ENCODE data around the gene SIL1. TPM values are rescaled to one million over a fixed set of nuclear protein-coding genes. Genes with fewer than 3 reads are reported as not detected.

The SIL1 gene
- total and polyA plus RNA-seq, 2 of the 4 experiments (the other 2 are of a cell fraction): 56.1 to 66.0 TPM

DNA sequence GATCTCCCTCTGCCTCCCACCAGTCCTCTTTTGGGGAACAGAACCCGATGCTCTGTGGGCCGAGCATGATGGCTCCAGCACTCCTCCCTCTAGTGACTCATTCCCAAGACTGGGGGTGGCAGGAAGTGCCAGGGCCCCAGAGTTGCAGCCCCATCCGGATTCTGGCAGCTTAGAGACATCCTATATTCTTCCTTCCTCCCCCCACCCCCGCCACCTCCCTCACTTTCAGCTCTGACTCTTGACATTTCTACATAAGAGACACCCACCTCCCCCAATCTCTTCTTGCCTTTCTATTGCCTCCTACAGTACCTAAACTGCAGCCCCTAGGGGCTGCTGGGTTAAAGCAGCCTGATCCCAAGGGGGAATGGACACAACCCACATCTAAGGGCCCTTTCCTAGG, 48.2 kb upstream of the SIL1 start:
- Histone ChIP-seq H3K23ac (ENCODE audit: low read depth, low read length) (peak overlapping the region; percentile 62; the same call in 1 of the 2 replicates), H2BK5ac (ENCODE audit: low read depth, low read length, poor library complexity, severe bottlenecking) (peak overlapping the region; percentile 36), H4K91ac (ENCODE audit: insufficient read depth, low read depth, low read length) (peak overlapping the region; percentile 49), H2BK20ac (ENCODE audit: low read depth, low read length) (peak overlapping the region; percentile 89; the same call in 1 of the 2 replicates), H3K9ac (ENCODE audit: low read depth, low read length) (no peak overlapping the region), H3K9me3 (ENCODE audit: control insufficient read depth, insufficient read depth, low read length) (no peaks in the 10 kb centered on the region), H3K36me3 (ENCODE audit: control insufficient read depth, insufficient read depth, low read length) (no peaks in the 10 kb centered on the region), H2AFZ (replicated peaks; ENCODE audit: low read length, poor library complexity) (peak overlapping the region; percentile 89), H3K27me3 (ENCODE audit: control insufficient read depth, insufficient read depth, low read length) (peaks cover 3% of the 10 kb centered on the region), H3K79me1 (ENCODE audit: low read depth in 1 of 2, low read length in 2 of 2) (no peaks in the 10 kb centered on the region), H3K56ac (ENCODE audit: extremely low read depth, insufficient read depth, low read length) (no peak overlapping the region), H2BK15ac (ENCODE audit: low read depth, low read length) (peak overlapping the region; percentile 79; the same call in 2 of the 3 replicates), H4K20me1 (ENCODE audit: insufficient read depth, low read length) (no peaks in the 10 kb centered on the region), H3K4me3 (ENCODE audit: insufficient read depth, low read depth, low read length) (no peak overlapping the region), H3K4me2 (ENCODE audit: low read depth, low read length) (peak overlapping the region; percentile 37; the same call in 1 of the 2 replicates), H2BK120ac (ENCODE audit: low read depth, low read length) (peak overlapping the region; percentile 86), H2AK9ac (replicated peaks; ENCODE audit: low read depth, low read length, poor library complexity) (peak overlapping the region; percentile 53), H4K8ac (ENCODE audit: low read depth in 2 of 2, low read length in 2 of 2) (peak overlapping the region; percentile 65 to 94), H3K4ac (ENCODE audit: low read depth, low read length) (peak overlapping the region; percentile 93), H2AK5ac (ENCODE audit: low read depth, low read length) (peak overlapping the region; percentile 51; the same call in 1 of the 2 replicates), H3K4me1 (ENCODE audit: control insufficient read depth, insufficient read depth, low read length) (peaks cover 5% of the 10 kb centered on the region), H3K14ac (replicated peaks; ENCODE audit: low read depth, low read length) (peak overlapping the region; percentile 93), H3K27ac (ENCODE audit: insufficient read depth, low read length) (peak overlapping the region; percentile 38), H4K5ac (ENCODE audit: low read depth, low read length) (peak overlapping the region; percentile 88), H3K9me1 (ENCODE audit: insufficient read depth, low read length) (peaks cover 9% of the 10 kb centered on the region), H3K18ac (ENCODE audit: low read depth, low read length) (peak overlapping the region; percentile 94; the same call in 1 of the 2 replicates)
- dilution Hi-C loops (cut with HindIII; ENCODE audit: low sequenced_read_pairs, unreplicated experiment): no loop called here
- DNase-seq (peak; percentile 60), ATAC-seq (ENCODE audit: low read depth) (peak; percentile 89)
- TF ChIP-seq SMC3 (IDR thresholded peaks at IDR 0.05; ENCODE audit: low read depth, low read length) (no peak), MAZ (IDR thresholded peaks at IDR 0.05; ENCODE audit: borderline replicate concordance, low read depth, low read length) (no peak; the same call in 1 of the 2 replicates), NFE2L2 (IDR thresholded peaks at IDR 0.05; ENCODE audit: low read depth, low read length) (no peak), RAD21 (IDR thresholded peaks at IDR 0.05; ENCODE audit: low read length) (no peak), POLR2A (IDR thresholded peaks at IDR 0.05; ENCODE audit: low read depth, low read length) (no peak), RFX5 (IDR thresholded peaks at IDR 0.05; ENCODE audit: low read depth, low read length) (no peak), FOS (IDR thresholded peaks at IDR 0.05; ENCODE audit: low read depth, low read length) (no peak), BHLHE40 (IDR thresholded peaks at IDR 0.05; ENCODE audit: low read depth, low read length) (no peak), MAFK (IDR thresholded peaks at IDR 0.05; ENCODE audit: low read depth, low read length) (no peak), RCOR1 (IDR thresholded peaks at IDR 0.05; ENCODE audit: insufficient replicate concordance, low read length) (no peak), CEBPB (IDR thresholded peaks at IDR 0.05; ENCODE audit: low read depth, low read length) (no peak), MXI1 (IDR thresholded peaks at IDR 0.05; ENCODE audit: borderline replicate concordance, low read depth, low read length) (no peak), CHD1 (IDR thresholded peaks at IDR 0.05; ENCODE audit: low read depth, low read length) (no peak)
- TF ChIP-seq, protein P1, sequence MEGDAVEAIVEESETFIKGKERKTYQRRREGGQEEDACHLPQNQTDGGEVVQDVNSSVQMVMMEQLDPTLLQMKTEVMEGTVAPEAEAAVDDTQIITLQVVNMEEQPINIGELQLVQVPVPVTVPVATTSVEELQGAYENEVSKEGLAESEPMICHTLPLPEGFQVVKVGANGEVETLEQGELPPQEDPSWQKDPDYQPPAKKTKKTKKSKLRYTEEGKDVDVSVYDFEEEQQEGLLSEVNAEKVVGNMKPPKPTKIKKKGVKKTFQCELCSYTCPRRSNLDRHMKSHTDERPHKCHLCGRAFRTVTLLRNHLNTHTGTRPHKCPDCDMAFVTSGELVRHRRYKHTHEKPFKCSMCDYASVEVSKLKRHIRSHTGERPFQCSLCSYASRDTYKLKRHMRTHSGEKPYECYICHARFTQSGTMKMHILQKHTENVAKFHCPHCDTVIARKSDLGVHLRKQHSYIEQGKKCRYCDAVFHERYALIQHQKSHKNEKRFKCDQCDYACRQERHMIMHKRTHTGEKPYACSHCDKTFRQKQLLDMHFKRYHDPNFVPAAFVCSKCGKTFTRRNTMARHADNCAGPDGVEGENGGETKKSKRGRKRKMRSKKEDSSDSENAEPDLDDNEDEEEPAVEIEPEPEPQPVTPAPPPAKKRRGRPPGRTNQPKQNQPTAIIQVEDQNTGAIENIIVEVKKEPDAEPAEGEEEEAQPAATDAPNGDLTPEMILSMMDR (conservative IDR thresholded peaks at IDR 0.05; ENCODE audit: low read depth, low read length): no peak
- TF ChIP-seq, protein P2, sequence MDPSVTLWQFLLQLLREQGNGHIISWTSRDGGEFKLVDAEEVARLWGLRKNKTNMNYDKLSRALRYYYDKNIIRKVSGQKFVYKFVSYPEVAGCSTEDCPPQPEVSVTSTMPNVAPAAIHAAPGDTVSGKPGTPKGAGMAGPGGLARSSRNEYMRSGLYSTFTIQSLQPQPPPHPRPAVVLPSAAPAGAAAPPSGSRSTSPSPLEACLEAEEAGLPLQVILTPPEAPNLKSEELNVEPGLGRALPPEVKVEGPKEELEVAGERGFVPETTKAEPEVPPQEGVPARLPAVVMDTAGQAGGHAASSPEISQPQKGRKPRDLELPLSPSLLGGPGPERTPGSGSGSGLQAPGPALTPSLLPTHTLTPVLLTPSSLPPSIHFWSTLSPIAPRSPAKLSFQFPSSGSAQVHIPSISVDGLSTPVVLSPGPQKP (IDR thresholded peaks at IDR 0.05; ENCODE audit: borderline replicate concordance, low read depth, low read length): no peak
- TF ChIP-seq, protein P3, sequence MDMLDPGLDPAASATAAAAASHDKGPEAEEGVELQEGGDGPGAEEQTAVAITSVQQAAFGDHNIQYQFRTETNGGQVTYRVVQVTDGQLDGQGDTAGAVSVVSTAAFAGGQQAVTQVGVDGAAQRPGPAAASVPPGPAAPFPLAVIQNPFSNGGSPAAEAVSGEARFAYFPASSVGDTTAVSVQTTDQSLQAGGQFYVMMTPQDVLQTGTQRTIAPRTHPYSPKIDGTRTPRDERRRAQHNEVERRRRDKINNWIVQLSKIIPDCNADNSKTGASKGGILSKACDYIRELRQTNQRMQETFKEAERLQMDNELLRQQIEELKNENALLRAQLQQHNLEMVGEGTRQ (IDR thresholded peaks at IDR 0.05; ENCODE audit: low read depth, low read length): no peak
- ChIA-PET CTCF (interaction anchor here (0.6 to 0.7 kb wide), 3 partner anchors 473 to 700 kb away, joined by 3 read pairs; no protein-coding TSS in a partner anchor), POLR2A (ENCODE audit: unreplicated experiment) (interaction anchor here (0.6 kb wide), 1 partner anchor 48 kb away, joined by 3 read pairs; no protein-coding TSS in a partner anchor)
- WGBS, 2 experiments (ENCODE audit: extremely low coverage in 2 of 2, insufficient read length in 1 of 2): 31% methylated on average over 2 of the region's 4 CpGs; no CpG with 5 or more reads in 1 of the 2 experiments
- intact Hi-C loops (cut with micrococcal nuclease): no loop called here
- in situ Hi-C loops (cut with MboI; ENCODE audit: low sequenced_read_pairs): no loop called here
- BruUV-seq (replicated peaks): no TSS peak
